ENCODE data around the gene DDX51. TPM values are rescaled to one million over a fixed set of nuclear protein-coding genes. Genes with fewer than 3 reads are reported as not detected.

The DDX51 gene
- total RNA-seq, 1 donor from 2014 or later = 4.3 TPM

DNA sequence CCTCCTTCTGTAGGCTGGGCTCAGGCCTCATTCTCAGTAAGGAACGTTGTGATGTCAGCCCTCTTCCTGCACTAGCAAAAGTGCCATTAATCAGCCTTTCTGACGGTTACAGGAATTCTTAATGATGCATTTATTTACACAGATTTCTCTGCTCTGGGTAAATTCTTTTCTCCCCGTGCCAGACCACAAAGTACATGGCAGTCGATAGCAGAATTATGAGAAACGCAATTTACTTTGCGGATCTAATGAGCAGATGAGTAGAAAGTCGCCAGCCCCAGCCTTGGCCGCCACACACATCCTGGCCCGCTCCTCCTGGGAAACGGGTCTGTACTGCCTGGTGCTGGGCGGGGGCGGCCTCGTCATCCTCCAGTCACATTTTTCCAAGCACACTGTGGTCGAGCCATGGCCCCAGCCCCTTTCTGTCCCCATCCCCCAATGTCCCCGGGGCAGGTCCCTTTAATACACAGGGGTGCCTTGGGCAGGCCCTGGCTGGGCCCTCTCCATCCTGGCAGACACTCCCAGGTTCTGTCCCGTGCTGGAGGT, 26.0 kb upstream of the DDX51 start:
- no peak overlapping the region for H3K27ac ChIP-seq
- H3K4me1 ChIP-seq = no peaks in the 10 kb centered on the region
- no peaks in the 10 kb centered on the region for H3K36me3 ChIP-seq
- no peaks in the 10 kb centered on the region for H3K9me3 ChIP-seq
- DNase-seq (ENCODE audit: low spot score in 2 of 2) = no peak
- H3K4me3 ChIP-seq = no peak overlapping the region
- TF ChIP-seq CTCF (IDR thresholded peaks at IDR 0.05) = no peak
- no peaks in the 10 kb centered on the region for H3K27me3 ChIP-seq
- intact Hi-C loops (cut with DNase I) = no loop called here

DNA sequence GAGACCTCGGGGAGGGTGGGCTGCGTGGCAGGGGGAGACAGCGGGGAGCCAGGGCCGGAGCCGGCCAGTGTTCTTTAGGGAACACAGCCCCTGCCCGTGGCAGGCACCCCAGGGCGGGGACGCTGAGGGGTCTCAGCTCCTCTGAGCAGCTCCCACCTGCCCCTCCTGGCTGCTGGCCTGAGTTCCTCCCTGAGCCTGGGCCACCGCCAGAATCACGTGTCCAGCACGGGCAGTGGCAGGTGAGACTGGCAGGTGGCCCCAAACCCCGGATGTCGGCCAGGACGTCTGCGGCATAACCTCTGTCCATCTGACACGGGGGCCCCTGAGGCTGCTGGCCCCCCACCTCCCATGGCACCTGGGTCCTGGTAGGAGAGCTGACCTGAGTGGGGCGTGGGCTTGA, 25.3 kb upstream of the DDX51 start:
- no peak for TF ChIP-seq CTCF (IDR thresholded peaks at IDR 0.05)
- Histone ChIP-seq H3K27ac (no peak overlapping the region), H3K27me3 (no peaks in the 10 kb centered on the region), H3K36me3 (no peaks in the 10 kb centered on the region), H3K4me1 (no peaks in the 10 kb centered on the region), H3K9me3 (no peaks in the 10 kb centered on the region), H3K4me3 (no peak overlapping the region)
- no peak for DNase-seq (ENCODE audit: low spot score in 2 of 2)
- intact Hi-C loops (cut with DNase I) = no loop called here

GRCh38 chr12:132168311-132169031, 24.4 kb upstream of the DDX51 start:
- H3K4me3 ChIP-seq = no peak overlapping the region
- DNase-seq (ENCODE audit: low spot score in 2 of 2) = no peak

GRCh38 chr12:132167611-132168310, 23.6 kb upstream of the DDX51 start:
- DNase-seq (ENCODE audit: low spot score in 2 of 2) = no peak
- intact Hi-C loops (cut with DNase I) = no loop called here
- TF ChIP-seq CTCF (IDR thresholded peaks at IDR 0.05) = no peak

More at GRCh38 chr12:132168311-132169031, 24.4 kb upstream of the DDX51 start:
- no peak overlapping the region for H3K27ac ChIP-seq
- H3K36me3 ChIP-seq = no peaks in the 10 kb centered on the region
- intact Hi-C loops (cut with DNase I) = no loop called here
- H3K27me3 ChIP-seq = no peaks in the 10 kb centered on the region
- no peak for TF ChIP-seq CTCF (IDR thresholded peaks at IDR 0.05)
- H3K4me1 ChIP-seq = no peaks in the 10 kb centered on the region
- no peaks in the 10 kb centered on the region for H3K9me3 ChIP-seq

DNA sequence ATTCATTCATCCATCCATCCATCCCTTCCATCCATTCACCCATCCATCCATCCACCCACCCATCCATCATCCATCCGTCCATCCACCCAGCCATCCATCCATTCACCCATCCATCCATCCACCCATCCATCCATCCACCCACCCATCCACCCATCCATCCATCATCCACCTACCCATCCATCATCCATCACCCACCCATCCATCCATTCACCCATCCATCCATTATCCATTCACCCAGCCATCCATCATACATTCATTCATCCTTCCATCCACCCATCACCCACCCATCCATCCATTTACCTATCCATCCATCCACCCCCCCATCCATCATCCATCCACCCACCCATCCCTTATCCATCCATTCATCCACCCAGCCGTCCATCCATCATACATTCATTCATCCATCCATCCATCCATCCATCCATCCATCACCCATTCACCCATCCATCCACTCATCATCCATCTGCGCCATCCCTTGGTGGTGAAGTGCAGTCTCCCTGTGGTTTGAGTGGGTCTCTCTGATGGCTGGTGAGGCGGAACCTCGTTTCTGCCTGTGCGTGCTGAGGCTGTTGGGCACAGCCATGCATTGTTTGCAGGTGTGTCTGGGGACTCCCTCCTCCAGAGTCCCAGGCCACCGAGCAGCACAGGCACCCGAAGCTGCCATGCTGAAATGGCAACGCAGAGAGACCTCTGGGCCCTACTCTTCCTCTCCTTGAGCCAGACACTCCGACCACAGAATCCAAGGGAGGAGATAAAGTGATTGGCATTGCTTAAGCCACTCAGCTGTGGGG, 22.9 kb upstream of the DDX51 start:
- Histone ChIP-seq H3K4me1 (peaks cover 4 to 6% of the 10 kb centered on the region in 2 donors), H3K36me3 (no peaks in the 10 kb centered on the region), H3K9me3 (no peaks in the 10 kb centered on the region), H3K27ac (no peak overlapping the region), H3K4me3 (no peak overlapping the region), H3K27me3 (no peaks in the 10 kb centered on the region)
- no peak for TF ChIP-seq CTCF (IDR thresholded peaks at IDR 0.05)
- DNase-seq (ENCODE audit: low spot score in 2 of 2) = no peak
- intact Hi-C loops (cut with DNase I) = no loop called here

More at GRCh38 chr12:132167611-132168310, 23.6 kb upstream of the DDX51 start:
- Histone ChIP-seq H3K27me3 (no peaks in the 10 kb centered on the region), H3K36me3 (no peaks in the 10 kb centered on the region), H3K4me3 (no peak overlapping the region), H3K9me3 (no peaks in the 10 kb centered on the region), H3K27ac (no peak overlapping the region), H3K4me1 (peaks cover 4 to 6% of the 10 kb centered on the region in 2 donors)

Data from ascending aorta (tissue), 2 donors.